HepG2 (cell line): ENCODE results near the gene STAT1. TPM values are rescaled to one million over a fixed set of nuclear protein-coding genes. Genes with fewer than 3 reads are reported as not detected.

Experiments used
- ATAC-seq: fragments of 200-7000 bp; cut with Tn5 transposase; 3 replicates; pipeline ENCODE4 v1.9.1; 2020; ENCODE audit warnings: mild to moderate bottlenecking, moderate library complexity
- BruUV-seq: library from RNA; stranded (reverse); fragments of 400-500 nt; replicated peaks from 2 replicates; lab custom pipeline; 2021; lab: Mats Ljungman, UMichigan
- CTCF ChIA-PET: fragments of 300-600 bp; formaldehyde crosslinking; extraction: SDS; loops from one replicate; lab custom pipeline; 2021; ENCODE audit warnings: low total read pairs, inconsistent platforms, low intra/inter-chr PET ratio; lab: Yijun Ruan, JAX
- POLR2A ChIA-PET: fragments of 350-600 bp; sonication (Branson Sonifier 250); formaldehyde crosslinking; loops from one replicate; lab custom pipeline; 2020; ENCODE audit warnings: antibody characterized with exemption, inconsistent platforms; lab: Yijun Ruan, JAX
- DNase-seq: peaks from one replicate; pipeline ENCODE4 v3.0.0-alpha.2; 2015; ENCODE audit warnings: low spot score
- FAIRE-seq: peaks from 3 replicates; lab custom pipeline; 2011; peaks lifted over from hg19 to GRCh38; lab: Jason Lieb, UNC
- H2AFZ ChIP-seq: one replicate; pipeline ENCODE4 v1.6.1; 2011; ENCODE audit warnings: low read length, inconsistent platforms
- H3K27ac ChIP-seq: fragments of 300-600 bp; 3 replicates; pipeline ENCODE4 v1.8.0; 2011; ENCODE audit warnings: mixed run types, mild to moderate bottlenecking, mixed read lengths, low read length, inconsistent platforms; ENCODE audit not compliant: insufficient read depth; ENCODE audit errors: extremely low read length
- H3K27me3 ChIP-seq, 2 experiments: fragments of 200-600 bp in 1 of 2; 2 replicates in 1 of 2; 3 replicates in 1 of 2; pipeline versions ENCODE4 v1.6.0 to v1.8.0; 2011; ENCODE audit warnings: low read length in 2 of 2, mild to moderate bottlenecking in 2 of 2, moderate library complexity in 2 of 2, inconsistent platforms in 1 of 2; ENCODE audit not compliant: insufficient read depth in 2 of 2, control insufficient read depth in 1 of 2
- H3K36me3 ChIP-seq, 2 experiments: fragments of 200-600 bp in 1 of 2; replicated peaks in 1 of 2; 2 replicates in 1 of 2; 3 replicates in 1 of 2; pipeline versions ENCODE4 v1.5.1 to v1.8.0; 2011; ENCODE audit warnings: low read length in 2 of 2, inconsistent platforms in 1 of 2; ENCODE audit not compliant: insufficient read depth in 2 of 2, control insufficient read depth in 1 of 2
- H3K4me1 ChIP-seq: 2 replicates; pipeline ENCODE4 v1.5.1; 2012; ENCODE audit warnings: low read length, inconsistent platforms; ENCODE audit not compliant: insufficient read depth
- H3K4me2 ChIP-seq: 2 replicates; pipeline ENCODE4 v1.6.0; 2011; ENCODE audit warnings: low read depth, low read length, inconsistent platforms
- H3K4me3 ChIP-seq, 3 experiments: fragments of 200-600 bp in 1 of 3; sonication (generic), shearing (Covaris generic) in 1 of 3; replicated peaks in 1 of 3; 2 replicates each; pipeline ENCODE4 v1.5.1; 2011 to 2016; ENCODE audit warnings: low read length in 3 of 3, inconsistent platforms in 2 of 3, low read depth in 2 of 3, mild to moderate bottlenecking in 2 of 3, control low read depth in 1 of 3, mixed read lengths in 1 of 3; ENCODE audit not compliant: insufficient read depth in 1 of 3
- H3K79me2 ChIP-seq: one replicate; pipeline ENCODE4 v1.6.1; 2011; ENCODE audit warnings: low read length, inconsistent platforms; ENCODE audit not compliant: insufficient read depth
- H3K9ac ChIP-seq: 2 replicates; pipeline ENCODE4 v1.6.0; 2011; ENCODE audit warnings: mild to moderate bottlenecking, low read depth, low read length, inconsistent platforms; ENCODE audit not compliant: insufficient read depth
- H3K9me3 ChIP-seq: 2 replicates; pipeline ENCODE4 v1.5.1; 2012; ENCODE audit warnings: mild to moderate bottlenecking, low read length
- H4K20me1 ChIP-seq: 2 replicates; pipeline ENCODE4 v1.6.0; 2011; ENCODE audit warnings: inconsistent platforms, mild to moderate bottlenecking, low read length, moderate library complexity; ENCODE audit not compliant: insufficient read depth
- AFF4 ChIP-seq: sonication (generic); formaldehyde crosslinking; IDR thresholded peaks from 2 replicates; pipeline ENCODE4 v1.4.0; 2020; ENCODE audit warnings: missing genetic modification reagents
- CBX2 ChIP-seq, 2 experiments: fragments of 200-600 bp in 1 of 2; sonication (generic); formaldehyde crosslinking in 1 of 2; IDR thresholded peaks; 2 replicates each; pipeline versions ENCODE4 v1.7.0 to v1.8.1; 2018 to 2022; ENCODE audit warnings: low read depth in 2 of 2, low read length in 1 of 2, mild to moderate bottlenecking in 1 of 2, missing genetic modification reagents in 1 of 2
- CEBPB ChIP-seq: IDR thresholded peaks from 2 replicates; pipeline ENCODE4 v1.6.1; 2011; ENCODE audit warnings: low read depth, low read length, improper control_type of control experiment, borderline replicate concordance
- MAFK ChIP-seq, 2 experiments: IDR thresholded peaks in 1 of 2; conservative IDR thresholded peaks in 1 of 2; 2 replicates each; pipeline ENCODE4 v1.6.1; 2011; ENCODE audit warnings: improper control_type of control experiment in 2 of 2, low read length in 2 of 2
- MTA1 ChIP-seq: sonication (generic); formaldehyde crosslinking; IDR thresholded peaks from 2 replicates; pipeline ENCODE4 v1.4.0; 2020; ENCODE audit warnings: missing genetic modification reagents, mild to moderate bottlenecking, borderline replicate concordance
- PBX3 ChIP-seq: sonication (generic); formaldehyde crosslinking; IDR thresholded peaks from 2 replicates; pipeline ENCODE4 v1.8.1; 2023; ENCODE audit warnings: missing genetic modification reagents, inconsistent platforms, borderline replicate concordance
- PPARG ChIP-seq: conservative IDR thresholded peaks from 2 replicates; pipeline ENCODE4 v1.6.1; 2016; ENCODE audit warnings: missing biosample characterization, missing genetic modification reagents
- SIN3B ChIP-seq: fragments of 150-350 bp; IDR thresholded peaks from 2 replicates; pipeline ENCODE4 v1.6.1; 2014; ENCODE audit warnings: low read length
- TAF15 ChIP-seq: fragments of 200-400 bp; formaldehyde crosslinking; IDR thresholded peaks from one replicate; pipeline ENCODE4 v1.6.1; 2018; ENCODE audit warnings: mild to moderate bottlenecking, low read depth, low read length; ENCODE audit not compliant: poor library complexity, severe bottlenecking
- XBP1 ChIP-seq: sonication (generic); formaldehyde crosslinking; IDR thresholded peaks from 2 replicates; pipeline ENCODE4 v1.5.0; 2020; ENCODE audit warnings: missing genetic modification reagents
- ZFP82 ChIP-seq: sonication (generic); formaldehyde crosslinking; IDR thresholded peaks from 2 replicates; pipeline ENCODE4 v1.5.1; 2020; ENCODE audit warnings: mild to moderate bottlenecking, missing genetic modification reagents, borderline replicate concordance
- ZNF614 ChIP-seq: IDR thresholded peaks from 2 replicates; pipeline ENCODE4 v1.6.1; 2018; ENCODE audit warnings: missing biosample characterization, missing genetic modification reagents, inconsistent platforms, borderline replicate concordance
- WGBS: methylation state at CpG from one replicate; pipeline ENCODE4 v1.1.6; 2017; ENCODE audit warnings: low lambda C conversion rate; 5-methylcytosine and 5-hydroxymethylcytosine counted together
- in situ Hi-C: cut with HindIII; loops from 2 replicates; pipeline ENCODE4 v1.10.0; 2017; ENCODE audit warnings: low pct_unique_long_range_greater_than_20kb; ENCODE audit not compliant: extremely low pct_ligation_motif_present
- intact Hi-C: fragments of 100-400 bp; cut with micrococcal nuclease; formaldehyde crosslinking; loops from one replicate; pipeline ENCODE4 v1.10.0; 2022; ENCODE audit not compliant: unreplicated experiment
- polyA plus RNA-seq, 8 experiments: library from polyadenylated mRNA; depleted of rRNA in 3 of 8; stranded (reverse) in 7 of 8; unstranded in 1 of 8; fragments of >200 nt; fragmentation: Illumina TruSeq in 4 of 8; extraction: Trizol in 4 of 8; gene quantifications; 2 replicates each; pipeline versions ENCODE4 v1.2.1 to v1.2.3, GENCODE V29; 2011 to 2016; ENCODE audit warnings: low read depth in 4 of 8, missing spikeins in 1 of 8, mixed read lengths in 1 of 8; ENCODE audit not compliant: insufficient read depth in 1 of 8
- total RNA-seq, 5 experiments: library from RNA; depleted of rRNA; stranded (reverse); fragments of >200 nt; fragmentation: Illumina TruSeq; extraction: Trizol; gene quantifications; 2 replicates each; pipeline ENCODE4 v1.2.3, GENCODE V29; 2016; ENCODE audit warnings: low read depth in 1 of 5

The STAT1 gene
- total and polyA plus RNA-seq, 2 of the 13 experiments (the other 11 are each of a cell fraction or from before 2014, with no cell fraction given), result 21.8 to 59.6 TPM

- Histone ChIP-seq H3K4me1 (no peaks in the 10 kb centered on the region), H3K79me2 (no peaks in the 10 kb centered on the region), H2AFZ (no peak overlapping the region), H3K27me3 (no peaks in the 10 kb centered on the region), H3K9ac (no peak overlapping the region), H3K4me2 (no peak overlapping the region), H3K4me3 (no peak overlapping the region), H3K9me3 (no peaks in the 10 kb centered on the region), H3K36me3 (peaks cover 32 to 95% of the 10 kb centered on the region in 2 experiments), H4K20me1 (no peaks in the 10 kb centered on the region; the same call in 1 of the 2 replicates), H3K27ac (no peak overlapping the region)
- no TSS peak for BruUV-seq
- intact Hi-C loops, result no loop called here
- ChIA-PET CTCF (no interaction called here), POLR2A (no interaction called here)
- TF ChIP-seq TAF15 (no peak), SIN3B (no peak)
- DNase-seq (no peak), FAIRE-seq (no peak), ATAC-seq (no peak)
- WGBS, result 98% methylated on average over 6 of the region's 6 CpGs
- in situ Hi-C loops, result no loop called here
Measured at GRCh38 chr2:191003405-191004309, 10.3 kb downstream of the STAT1 start.

GRCh38 chr2:191001624-191002023, 12.3 kb downstream of the STAT1 start:
- intact Hi-C loops (no loop called here), in situ Hi-C loops (no loop called here)
- peaks cover 35 to 86% of the 10 kb centered on the region in 2 experiments for H3K36me3 ChIP-seq
- BruUV-seq, result no TSS peak
- H3K27ac ChIP-seq, result no peak overlapping the region
- no peak overlapping the region for H3K4me3 ChIP-seq
- H3K4me1 ChIP-seq, result no peaks in the 10 kb centered on the region
- FAIRE-seq (no peak), ATAC-seq (no peak), DNase-seq (no peak)
- no peak overlapping the region for H2AFZ ChIP-seq
- no peak overlapping the region for H3K9ac ChIP-seq
- 94% methylated on average over 3 of the region's 3 CpGs for WGBS
- no peaks in the 10 kb centered on the region for H3K27me3 ChIP-seq
- H4K20me1 ChIP-seq, result no peaks in the 10 kb centered on the region; the same call in 1 of the 2 replicates
- H3K9me3 ChIP-seq, result no peaks in the 10 kb centered on the region
- no peaks in the 10 kb centered on the region for H3K79me2 ChIP-seq
- no peak overlapping the region for H3K4me2 ChIP-seq
- CTCF ChIA-PET, result no interaction called here
- POLR2A ChIA-PET, result no interaction called here
- TF ChIP-seq MTA1 (CRISPR knock-in tag), result no peak
- TF ChIP-seq AFF4 (CRISPR knock-in tag), result no peak
- no peak for TF ChIP-seq PBX3 (CRISPR knock-in tag)
- no peak for TF ChIP-seq XBP1 (CRISPR knock-in tag)
- TF ChIP-seq ZFP82 (CRISPR knock-in tag), result no peak
- TF ChIP-seq PPARG (CRISPR knock-in tag), result no peak
- TF ChIP-seq MAFK (conservative IDR thresholded peaks at IDR 0.05 in 1 of 2, IDR thresholded peaks at IDR 0.05 in 1 of 2; ENCODE audit: low read length in 2 of 2), result no peak
- no peak for TF ChIP-seq CEBPB
- no peak for TF ChIP-seq CBX2 (IDR thresholded peaks at IDR 0.05; ENCODE audit: low read depth, low read length)
- no peak for TF ChIP-seq CBX2 (CRISPR knock-in tag; IDR thresholded peaks at IDR 0.05; ENCODE audit: low read depth)
- no peak for TF ChIP-seq ZNF614
